HUES48 (cell line): ENCODE measurements around the gene RO60.

Experiments
- H3K27ac ChIP-seq: one replicate; pipeline ENCODE4 v1.7.0; 2013; ENCODE audit warnings: low read depth, low read length, inconsistent platforms
- H3K27me3 ChIP-seq: 2 replicates; pipeline ENCODE4 v1.6.1; 2013; ENCODE audit warnings: mild to moderate bottlenecking, low read length; ENCODE audit not compliant: control insufficient read depth, insufficient read depth
- H3K36me3 ChIP-seq: 2 replicates; pipeline ENCODE4 v1.6.1; 2013; ENCODE audit warnings: low read length; ENCODE audit not compliant: control insufficient read depth, insufficient read depth
- H3K4me1 ChIP-seq: 2 replicates; pipeline ENCODE4 v1.6.1; 2013; ENCODE audit warnings: mild to moderate bottlenecking, low read length; ENCODE audit not compliant: control insufficient read depth, insufficient read depth
- H3K4me3 ChIP-seq: 2 replicates; pipeline ENCODE4 v1.5.1; 2013; ENCODE audit warnings: mild to moderate bottlenecking, low read depth, low read length
- H3K9ac ChIP-seq: 2 replicates; pipeline ENCODE4 v1.6.1; 2013; ENCODE audit warnings: mild to moderate bottlenecking, low read depth, low read length, moderate library complexity
- H3K9me3 ChIP-seq: 2 replicates; pipeline ENCODE4 v1.6.1; 2013; ENCODE audit warnings: low read length; ENCODE audit not compliant: control insufficient read depth, insufficient read depth

The RO60 gene

GRCh38 chr1:193060938-193061337 lies 1.5 kb downstream of the RO60 start:
- H3K4me3 ChIP-seq: peak overlapping the region; percentile 98
- H3K9me3 ChIP-seq: no peaks in the 10 kb centered on the region
- no peaks in the 10 kb centered on the region for H3K27me3 ChIP-seq
- H3K27ac ChIP-seq: peak overlapping the region; percentile 97
- no peaks in the 10 kb centered on the region for H3K36me3 ChIP-seq
- no peak overlapping the region for H3K9ac ChIP-seq
- peaks cover 9% of the 10 kb centered on the region; the same call in 1 of the 2 replicates for H3K4me1 ChIP-seq

GRCh38 chr1:193062698-193063463 lies 3.5 kb downstream of the RO60 start:
- Histone ChIP-seq H3K27me3 (no peaks in the 10 kb centered on the region), H3K36me3 (no peaks in the 10 kb centered on the region), H3K4me3 (no peak overlapping the region), H3K9ac (no peak overlapping the region), H3K4me1 (peaks cover 9% of the 10 kb centered on the region; the same call in 1 of the 2 replicates), H3K27ac (no peak overlapping the region), H3K9me3 (no peaks in the 10 kb centered on the region)

- Histone ChIP-seq H3K4me1 (peaks cover 7% of the 10 kb centered on the region), H3K9me3 (no peaks in the 10 kb centered on the region), H3K9ac (no peak overlapping the region), H3K4me3 (no peak overlapping the region), H3K27me3 (no peaks in the 10 kb centered on the region), H3K27ac (no peak overlapping the region), H3K36me3 (peaks cover 10% of the 10 kb centered on the region; the same call in 1 of the 2 replicates)
Measured at GRCh38 chr1:193065954-193066353, 6.5 kb downstream of the RO60 start.

- Histone ChIP-seq H3K4me1 (peaks cover 5% of the 10 kb centered on the region), H3K27ac (no peak overlapping the region), H3K36me3 (peaks cover 10% of the 10 kb centered on the region; the same call in 1 of the 2 replicates), H3K27me3 (no peaks in the 10 kb centered on the region), H3K9ac (no peak overlapping the region), H3K9me3 (no peaks in the 10 kb centered on the region), H3K4me3 (no peak overlapping the region)
Measured at GRCh38 chr1:193066606-193067005, 7.2 kb downstream of the RO60 start.

GRCh38 chr1:193068013-193068412 lies 8.6 kb downstream of the RO60 start:
- Histone ChIP-seq H3K27me3 (no peaks in the 10 kb centered on the region), H3K4me3 (no peak overlapping the region), H3K4me1 (peaks cover 5% of the 10 kb centered on the region), H3K9me3 (no peaks in the 10 kb centered on the region), H3K9ac (no peak overlapping the region), H3K27ac (no peak overlapping the region), H3K36me3 (peaks cover 15% of the 10 kb centered on the region; the same call in 1 of the 2 replicates)

- Histone ChIP-seq H3K27me3 (no peaks in the 10 kb centered on the region), H3K4me3 (no peak overlapping the region), H3K9me3 (no peaks in the 10 kb centered on the region), H3K9ac (no peak overlapping the region), H3K36me3 (peaks cover 20% of the 10 kb centered on the region; the same call in 1 of the 2 replicates), H3K4me1 (peaks cover 5% of the 10 kb centered on the region), H3K27ac (no peak overlapping the region)
Measured at GRCh38 chr1:193069748-193070385, 10.5 kb downstream of the RO60 start.

- Histone ChIP-seq H3K4me3 (no peak overlapping the region), H3K4me1 (peaks cover 5% of the 10 kb centered on the region), H3K27ac (no peak overlapping the region)
Measured at GRCh38 chr1:193070386-193070753, 11.0 kb downstream of the RO60 start.

GRCh38 chr1:193070942-193071341 lies 11.5 kb downstream of the RO60 start:
- no peaks in the 10 kb centered on the region for H3K27me3 ChIP-seq
- H3K9me3 ChIP-seq: no peaks in the 10 kb centered on the region
- peaks cover 22% of the 10 kb centered on the region for H3K36me3 ChIP-seq
- H3K4me1 ChIP-seq: peaks cover 5% of the 10 kb centered on the region
- H3K4me3 ChIP-seq: no peak overlapping the region
- H3K9ac ChIP-seq: no peak overlapping the region
- no peak overlapping the region for H3K27ac ChIP-seq

More at GRCh38 chr1:193070386-193070753, 11.0 kb downstream of the RO60 start:
- Histone ChIP-seq H3K27me3 (no peaks in the 10 kb centered on the region), H3K9me3 (no peaks in the 10 kb centered on the region), H3K36me3 (peaks cover 20% of the 10 kb centered on the region; the same call in 1 of the 2 replicates), H3K9ac (no peak overlapping the region)

GRCh38 chr1:193077991-193078390 lies 18.6 kb downstream of the RO60 start:
- Histone ChIP-seq H3K4me3 (no peak overlapping the region), H3K27ac (no peak overlapping the region), H3K9me3 (no peaks in the 10 kb centered on the region), H3K27me3 (no peaks in the 10 kb centered on the region), H3K9ac (no peak overlapping the region), H3K4me1 (no peaks in the 10 kb centered on the region), H3K36me3 (peaks cover 73% of the 10 kb centered on the region)

GRCh38 chr1:193079187-193079586 lies 19.8 kb downstream of the RO60 start:
- no peak overlapping the region for H3K9ac ChIP-seq
- H3K36me3 ChIP-seq: peaks cover 81% of the 10 kb centered on the region
- no peaks in the 10 kb centered on the region for H3K9me3 ChIP-seq
- H3K27me3 ChIP-seq: no peaks in the 10 kb centered on the region
- no peak overlapping the region for H3K27ac ChIP-seq
- no peak overlapping the region for H3K4me3 ChIP-seq
- no peaks in the 10 kb centered on the region for H3K4me1 ChIP-seq

- Histone ChIP-seq H3K27ac (no peak overlapping the region), H3K36me3 (peaks cover 75% of the 10 kb centered on the region), H3K9me3 (no peaks in the 10 kb centered on the region), H3K27me3 (no peaks in the 10 kb centered on the region), H3K4me3 (no peak overlapping the region), H3K4me1 (no peaks in the 10 kb centered on the region), H3K9ac (no peak overlapping the region)
Measured at GRCh38 chr1:193083365-193084088, 24.1 kb downstream of the RO60 start.
